CD8-positive, alpha-beta memory T cell (primary cell): Measurements from ENCODE around the gene TTLL8. TPM values are rescaled to one million over a fixed set of nuclear protein-coding genes. Genes with fewer than 3 reads are reported as not detected.

Source experiments
- CTCF ChIA-PET: fragments of 350-600 bp; sonication (Branson Sonifier 250); formaldehyde crosslinking; loops from one replicate; lab custom pipeline; 2021; ENCODE audit warnings: antibody characterized with exemption; lab: Charles Lee
- POLR2A ChIA-PET: fragments of 350-600 bp; sonication (Branson Sonifier 250); formaldehyde crosslinking; loops from one replicate; lab custom pipeline; 2021; ENCODE audit warnings: antibody characterized with exemption; lab: Charles Lee
- DNase-seq, 5 donors: peaks; one replicate each; pipeline versions ENCODE4 v3.0.0 to v3.0.0-alpha.2; 2020 to 2022; ENCODE audit warnings: mixed read lengths in 1 of 5
- H3K27ac ChIP-seq: one replicate; pipeline ENCODE4 v1.7.0; 2013; ENCODE audit warnings: low read depth, mild to moderate bottlenecking, low read length, moderate library complexity
- H3K27me3 ChIP-seq: 2 replicates; pipeline ENCODE4 v1.7.0; 2013; ENCODE audit warnings: low read length, mild to moderate bottlenecking; ENCODE audit not compliant: insufficient read depth, poor library complexity, severe bottlenecking
- H3K36me3 ChIP-seq: 2 replicates; pipeline ENCODE4 v1.7.0; 2013; ENCODE audit warnings: mild to moderate bottlenecking, low read length, moderate library complexity; ENCODE audit not compliant: insufficient read depth
- H3K4me1 ChIP-seq: 2 replicates; pipeline ENCODE4 v1.7.0; 2013; ENCODE audit warnings: mild to moderate bottlenecking, low read length, moderate library complexity; ENCODE audit not compliant: insufficient read depth
- H3K4me3 ChIP-seq: 2 replicates; pipeline ENCODE4 v1.7.0; 2013; ENCODE audit warnings: mild to moderate bottlenecking, low read length
- H3K9me3 ChIP-seq: 2 replicates; pipeline ENCODE4 v1.7.0; 2013; ENCODE audit warnings: mild to moderate bottlenecking, low read length
- H3K27ac Mint-ChIP-seq, 8 donors: one replicate each; pipeline ENCODE4 v1.8.0; 2020 to 2021; ENCODE audit warnings: mixed read lengths in 8 of 8, mild to moderate bottlenecking in 6 of 8, inconsistent platforms in 3 of 8, moderate library complexity in 3 of 8
- H3K27me3 Mint-ChIP-seq, 2 donors: one replicate each; pipeline ENCODE4 v1.8.0; 2020 to 2021; ENCODE audit warnings: mixed read lengths in 2 of 2, mild to moderate bottlenecking in 1 of 2, moderate library complexity in 1 of 2
- H3K36me3 Mint-ChIP-seq, 3 donors: one replicate each; pipeline ENCODE4 v1.8.0; 2020 to 2021; ENCODE audit warnings: mixed read lengths in 3 of 3, inconsistent platforms in 1 of 3, mild to moderate bottlenecking in 1 of 3
- H3K4me1 Mint-ChIP-seq, 3 donors: one replicate each; pipeline ENCODE4 v1.8.0; 2020 to 2021; ENCODE audit warnings: mixed read lengths in 3 of 3, inconsistent platforms in 1 of 3, mild to moderate bottlenecking in 1 of 3
- H3K4me3 Mint-ChIP-seq, 7 donors: one replicate each; pipeline ENCODE4 v1.8.0; 2020 to 2021; ENCODE audit warnings: mixed read lengths in 7 of 7, mild to moderate bottlenecking in 6 of 7, moderate library complexity in 4 of 7, inconsistent platforms in 2 of 7
- H3K9me3 Mint-ChIP-seq, 5 donors: one replicate each; pipeline ENCODE4 v1.8.0; 2020 to 2022; ENCODE audit warnings: mixed read lengths in 5 of 5, mild to moderate bottlenecking in 3 of 5, moderate library complexity in 2 of 5, inconsistent platforms in 1 of 5
- polyA plus RNA-seq: library from polyadenylated mRNA; unstranded; fragments of 300-500 nt; fragmentation: Illumina TruSeq; gene quantifications from one replicate; pipeline ENCODE4 v1.2.3, GENCODE V29; 2021
- total RNA-seq, 2 experiments: library from RNA; stranded (reverse); gene quantifications; one replicate each; pipeline ENCODE4 v1.2.3, GENCODE V29; 2021

Gene TTLL8
- total and polyA plus RNA-seq, 3 experiments from 2014 or later = not detected

GRCh38 chr22:49968831-49969661 is 89.1 kb downstream of the TTLL8 start:
- Mint-ChIP-seq H3K4me1 (peaks cover 8 to 39% (median 19%) of the 10 kb centered on the region in 3 donors), H3K4me3 (peak overlapping the region in 1 of 7 donors; percentile 44), H3K27me3 (peaks cover 0 to 4% of the 10 kb centered on the region in 2 donors), H3K27ac (peak overlapping the region in 5 of 8 donors; percentile 60 to 99 (median 92)), H3K9me3 (peaks cover 0 to 2% (median 0%) of the 10 kb centered on the region in 5 donors), H3K36me3 (peaks cover 0 to 11% (median 0%) of the 10 kb centered on the region in 3 donors)
- CTCF ChIA-PET = interaction anchor here (1.3 kb wide), 1 partner anchor 25 kb away, joined by 3 read pairs; no protein-coding TSS in a partner anchor
- Histone ChIP-seq H3K36me3 (peaks cover under 1% of the 10 kb centered on the region), H3K4me1 (peaks cover 26% of the 10 kb centered on the region), H3K27ac (peak overlapping the region; percentile 16), H3K4me3 (no peak overlapping the region), H3K9me3 (no peaks in the 10 kb centered on the region), H3K27me3 (no peaks in the 10 kb centered on the region)
- peak in 1 of 5 donors; percentile 45 for DNase-seq
- POLR2A ChIA-PET = interaction anchor here (1.0 kb wide), 1 partner anchor 8 kb away, joined by 6 read pairs; the partner anchor contains the start of gene PIM3

Other genes starting within 250 kb of the TTLL8 start
- 10 to 100 TPM; 32.9 to 35.1 TPM for gene BRD1, start 230.4 kb downstream of the TTLL8 start, total RNA-seq
- gene BRD1, start 230.4 kb downstream of the TTLL8 start, polyA plus RNA-seq = 4.9 TPM
- 10 to 100 TPM; 24.2 to 24.3 TPM for gene ZBED4, start 204.5 kb downstream of the TTLL8 start, total RNA-seq
- 11.1 TPM for gene ZBED4, start 204.5 kb downstream of the TTLL8 start, polyA plus RNA-seq
- gene ALG12, start 139.9 kb downstream of the TTLL8 start, total RNA-seq = 10 to 100 TPM; 21.0 TPM
- gene ALG12, start 139.9 kb downstream of the TTLL8 start, polyA plus RNA-seq = 21.8 TPM
- gene CRELD2, start 139.7 kb downstream of the TTLL8 start, total RNA-seq = 10 to 100 TPM; 49.4 to 50.7 TPM
- 53.2 TPM for gene CRELD2, start 139.7 kb downstream of the TTLL8 start, polyA plus RNA-seq
- 100 to 1,000 TPM; 202 to 227 TPM for gene PIM3, start 97.5 kb downstream of the TTLL8 start, total RNA-seq
- gene PIM3, start 97.5 kb downstream of the TTLL8 start, polyA plus RNA-seq = 39.3 TPM
- gene IL17REL, start 45.5 kb downstream of the TTLL8 start, total RNA-seq = under 1 TPM; 0.20 to 0.29 TPM
- gene IL17REL, start 45.5 kb downstream of the TTLL8 start, polyA plus RNA-seq = not detected
- gene MLC1, start 27.1 kb upstream of the TTLL8 start, total RNA-seq = under 1 TPM; 0.35 to 0.47 TPM
- 1.7 TPM for gene MLC1, start 27.1 kb upstream of the TTLL8 start, polyA plus RNA-seq
- not detected for gene MOV10L1, start 31.7 kb upstream of the TTLL8 start, total RNA-seq
- not detected for gene MOV10L1, start 31.7 kb upstream of the TTLL8 start, polyA plus RNA-seq
- 1 to 10 TPM; 1.7 to 1.8 TPM for gene PANX2, start 112.4 kb upstream of the TTLL8 start, total RNA-seq
- gene PANX2, start 112.4 kb upstream of the TTLL8 start, polyA plus RNA-seq = not detected
- gene TRABD, start 127.6 kb upstream of the TTLL8 start, total RNA-seq = 100 to 1,000 TPM in 1 of 2 experiments, 10 to 100 TPM in 1; 96.2 to 102 TPM
- gene TRABD, start 127.6 kb upstream of the TTLL8 start, polyA plus RNA-seq = 49.0 TPM
- 10 to 100 TPM; 22.3 to 25.9 TPM for gene SELENOO, start 142.7 kb upstream of the TTLL8 start, total RNA-seq
- gene SELENOO, start 142.7 kb upstream of the TTLL8 start, polyA plus RNA-seq = 6.1 TPM
- gene TUBGCP6, start 186.7 kb upstream of the TTLL8 start, total RNA-seq = 10 to 100 TPM; 51.4 to 52.2 TPM
- gene TUBGCP6, start 186.7 kb upstream of the TTLL8 start, polyA plus RNA-seq = 18.6 TPM
- 10 to 100 TPM; 42.5 to 44.7 TPM for gene HDAC10, start 193.0 kb upstream of the TTLL8 start, total RNA-seq
- 7.5 TPM for gene HDAC10, start 193.0 kb upstream of the TTLL8 start, polyA plus RNA-seq
- 1 to 10 TPM; 9.3 to 9.7 TPM for gene MAPK12, start 203.4 kb upstream of the TTLL8 start, total RNA-seq
- gene MAPK12, start 203.4 kb upstream of the TTLL8 start, polyA plus RNA-seq = 0.03 TPM
- 10 to 100 TPM; 12.8 to 13.2 TPM for gene MAPK11, start 212.1 kb upstream of the TTLL8 start, total RNA-seq
- gene MAPK11, start 212.1 kb upstream of the TTLL8 start, polyA plus RNA-seq = 0.28 TPM
- gene PLXNB2, start 249.3 kb upstream of the TTLL8 start, total RNA-seq = 10 to 100 TPM; 13.4 to 14.4 TPM
- 0.17 TPM for gene PLXNB2, start 249.3 kb upstream of the TTLL8 start, polyA plus RNA-seq